Neutrophil (primary cell): ENCODE measurements around the gene TMEM50A.
"Not testable (repeated sequence)": the region's sequence is repeated elsewhere in the genome, so short reads cannot be mapped to it uniquely, and the experiment has no call there.

Experiments
- H3K27ac ChIP-seq: fragments of 200-600 bp; sonication (generic); 2 replicates; pipeline ENCODE4 v1.5.1; 2016; ENCODE audit warnings: mild to moderate bottlenecking, moderate library complexity
- H3K27me3 ChIP-seq: fragments of 200-600 bp; sonication (generic); 2 replicates; pipeline ENCODE4 v1.6.0; 2016; ENCODE audit warnings: mild to moderate bottlenecking
- H3K36me3 ChIP-seq: fragments of 200-600 bp; sonication (generic); 2 replicates; pipeline ENCODE4 v1.5.1; 2017
- H3K4me1 ChIP-seq, 2 experiments: fragments of 200-600 bp in 1 of 2; sonication (generic) in 1 of 2; 1 replicate in 1 of 2; 2 replicates in 1 of 2; pipeline versions ENCODE4 v1.5.1 to v1.6.1; 2013 to 2016; ENCODE audit warnings: low read depth in 1 of 2, low read length in 1 of 2, mild to moderate bottlenecking in 1 of 2, moderate library complexity in 1 of 2; ENCODE audit not compliant: control insufficient read depth in 1 of 2, insufficient read depth in 1 of 2
- H3K4me3 ChIP-seq, 2 experiments: fragments of 200-600 bp in 1 of 2; sonication (generic) in 1 of 2; 1 replicate in 1 of 2; 2 replicates in 1 of 2; pipeline ENCODE4 v1.5.1; 2013 to 2016; ENCODE audit warnings: low read depth in 1 of 2, low read length in 1 of 2, mild to moderate bottlenecking in 1 of 2, moderate library complexity in 1 of 2
- H3K9me3 ChIP-seq: fragments of 200-600 bp; sonication (generic); 2 replicates; pipeline ENCODE4 v1.5.1; 2016

TMEM50A gene

DNA sequence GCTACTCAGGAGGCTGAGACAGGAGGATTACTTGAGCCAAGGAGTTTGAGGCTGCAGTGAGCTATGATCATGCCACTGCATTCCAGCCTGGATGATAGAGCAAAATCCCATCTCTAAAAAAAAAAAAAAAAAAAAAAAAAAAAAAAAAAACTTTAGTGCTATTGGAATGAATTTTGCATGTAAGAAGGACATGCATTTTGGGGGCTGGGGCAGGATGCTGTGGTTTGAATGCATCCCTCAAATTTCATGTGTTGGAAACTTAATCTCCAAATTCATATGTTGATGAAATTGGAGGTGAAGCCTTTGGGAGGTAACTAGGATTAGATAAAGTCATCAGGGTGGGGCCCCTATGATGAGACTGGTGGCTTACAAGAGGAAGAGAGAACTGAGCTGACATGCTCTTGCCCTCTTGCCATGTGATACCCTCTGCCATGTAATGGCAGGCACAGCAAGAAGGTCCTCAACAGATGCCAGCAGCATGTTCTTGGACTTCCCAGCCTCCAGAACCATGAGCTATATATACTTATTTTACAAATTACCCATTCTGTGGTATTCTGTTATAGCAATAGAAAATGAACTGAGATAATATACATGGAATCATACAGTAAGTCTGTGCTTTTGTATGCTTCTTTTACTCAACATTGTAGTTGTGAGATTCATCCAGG is 25.2 kb upstream of the TMEM50A start:
- not testable (repeated sequence) for H3K4me3 ChIP-seq, H3K4me1 ChIP-seq, H3K36me3 ChIP-seq, H3K27me3 ChIP-seq, H3K9me3 ChIP-seq, H3K27ac ChIP-seq

DNA sequence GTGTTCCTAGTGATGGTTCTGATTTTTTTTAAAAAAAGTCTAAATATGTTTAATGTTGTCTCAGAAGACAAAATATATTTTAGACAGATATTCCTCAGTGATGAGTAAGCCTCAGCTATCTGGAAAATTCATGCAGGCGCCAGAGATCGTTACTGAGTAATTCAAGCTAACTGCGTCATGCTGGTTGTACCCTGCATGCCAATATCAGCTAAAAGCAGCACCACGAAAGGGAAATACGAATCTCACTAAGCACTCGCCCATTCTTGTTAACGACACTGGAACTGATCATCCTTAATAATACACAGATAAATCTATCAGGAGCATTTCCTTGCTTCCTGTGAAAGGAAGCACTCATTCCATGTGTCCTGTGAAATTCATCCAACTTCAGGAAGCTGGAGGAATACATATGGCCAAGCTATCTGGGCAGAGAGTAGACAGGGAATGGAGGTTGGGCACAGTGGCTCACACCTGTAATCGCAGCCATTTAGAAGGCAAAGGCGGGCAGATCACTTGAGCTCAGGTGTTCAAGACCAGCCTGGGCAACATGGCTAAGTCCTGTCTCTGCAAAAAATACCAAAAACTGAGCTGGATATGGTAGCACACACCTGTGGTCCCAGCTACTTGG is 17.7 kb upstream of the TMEM50A start:
- not testable (repeated sequence) for H3K27ac ChIP-seq, H3K4me1 ChIP-seq, H3K27me3 ChIP-seq, H3K36me3 ChIP-seq, H3K4me3 ChIP-seq, H3K9me3 ChIP-seq

DNA sequence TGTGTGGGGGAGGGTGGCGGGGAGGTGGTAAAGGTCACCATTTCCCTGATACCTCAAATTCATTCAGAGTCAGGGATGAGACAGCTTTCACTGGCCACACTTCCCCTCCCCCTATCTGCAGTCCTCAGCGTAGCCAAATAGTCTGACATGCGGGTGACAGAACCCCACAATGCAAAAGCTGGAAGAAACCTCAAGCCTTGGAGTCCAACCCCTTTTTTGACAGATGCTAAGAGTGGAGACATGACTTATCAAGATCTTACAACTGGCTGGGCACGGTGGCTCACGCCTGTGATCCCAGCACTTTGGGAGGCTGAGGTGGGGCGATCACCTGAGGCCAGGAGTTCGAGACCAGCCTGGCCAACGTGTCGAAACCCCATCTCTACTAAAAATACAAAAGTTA is 16.0 kb upstream of the TMEM50A start:
- not testable (repeated sequence) for H3K27ac ChIP-seq, H3K27me3 ChIP-seq, H3K4me3 ChIP-seq, H3K4me1 ChIP-seq, H3K36me3 ChIP-seq, H3K9me3 ChIP-seq

DNA sequence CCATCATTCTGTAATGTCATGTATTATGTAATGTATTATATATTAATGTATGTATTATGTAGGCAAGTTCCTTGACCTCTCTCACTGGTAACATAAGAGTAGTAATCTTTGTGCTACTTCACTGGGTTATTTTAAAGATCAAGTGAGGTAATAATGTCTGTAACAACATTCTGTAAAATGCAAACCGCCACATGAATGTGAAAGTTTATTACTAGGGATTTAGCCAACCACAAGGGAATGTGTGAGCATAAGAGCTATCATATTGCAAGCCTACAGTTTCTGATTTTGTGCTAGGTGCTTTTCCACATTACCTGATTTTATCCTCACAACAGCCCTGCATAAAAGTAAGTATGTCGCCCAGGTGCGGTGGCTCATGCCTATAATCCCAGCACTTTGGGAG is 13.7 kb upstream of the TMEM50A start:
- not testable (repeated sequence) for H3K4me3 ChIP-seq, H3K9me3 ChIP-seq, H3K27me3 ChIP-seq, H3K4me1 ChIP-seq, H3K36me3 ChIP-seq, H3K27ac ChIP-seq

DNA sequence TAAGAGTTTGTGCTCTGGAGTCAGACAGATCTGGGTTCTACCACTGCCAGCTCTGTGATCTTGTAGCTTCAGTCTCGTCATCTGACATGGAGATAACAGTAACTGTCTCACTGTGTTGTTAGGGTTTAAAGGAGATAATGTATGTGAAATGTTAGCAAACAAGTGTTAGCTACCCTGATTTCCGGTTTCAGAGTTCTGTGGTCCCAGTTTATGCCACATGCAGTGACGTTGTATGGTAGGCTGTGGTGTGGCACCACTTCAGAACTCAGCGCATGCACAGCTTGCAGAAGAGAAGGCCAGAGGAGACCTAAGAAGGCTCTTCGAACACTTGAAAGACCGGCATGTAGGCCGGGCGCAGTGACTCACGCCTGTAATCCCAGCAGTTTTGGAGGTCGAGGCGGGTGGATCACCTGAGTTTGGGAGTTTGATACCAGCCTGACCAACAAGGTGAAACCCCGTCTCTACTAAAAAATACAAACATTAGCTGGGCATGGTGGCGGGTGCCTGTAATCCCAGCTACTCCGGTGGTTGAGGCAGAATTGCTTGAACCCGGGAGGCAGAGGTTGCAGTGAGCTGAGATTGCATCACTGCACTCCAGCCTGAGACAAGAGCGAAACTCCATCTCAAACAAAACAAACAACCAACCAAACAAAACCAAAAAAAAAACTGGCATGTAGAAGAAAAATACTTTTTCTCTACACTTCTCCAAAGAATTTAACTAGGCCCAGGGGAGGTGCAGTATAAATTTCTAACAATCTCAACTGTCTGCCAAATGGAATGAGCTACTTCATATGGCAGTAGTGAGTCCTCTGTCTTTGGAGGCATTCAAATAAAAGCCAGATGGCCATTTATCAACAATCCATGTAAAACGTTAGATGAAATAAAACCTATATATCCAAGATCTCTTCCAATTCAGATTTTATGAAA is 10.0 kb upstream of the TMEM50A start:
- H3K9me3 ChIP-seq, H3K36me3 ChIP-seq, H3K4me3 ChIP-seq, H3K27ac ChIP-seq, H3K27me3 ChIP-seq: not testable (repeated sequence)
- peaks cover 4 to 26% of the 10 kb centered on the region in 2 experiments for H3K4me1 ChIP-seq

DNA sequence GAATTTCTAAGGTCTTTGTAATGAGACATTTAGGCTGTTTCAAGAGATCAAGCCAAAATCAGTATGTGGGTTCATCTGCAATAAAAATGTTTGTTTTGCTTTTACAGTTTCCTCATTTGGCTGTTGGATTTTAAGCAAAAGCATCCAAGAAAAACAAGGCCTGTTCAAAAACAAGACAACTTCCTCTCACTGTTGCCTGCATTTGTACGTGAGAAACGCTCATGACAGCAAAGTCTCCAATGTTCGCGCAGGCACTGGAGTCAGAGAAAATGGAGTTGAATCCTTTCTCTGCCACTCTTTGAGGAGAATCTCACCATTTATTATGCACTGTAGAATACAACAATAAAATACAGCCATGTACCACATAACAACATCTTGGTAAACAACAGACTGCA is 9.3 kb upstream of the TMEM50A start:
- H3K9me3 ChIP-seq, H3K36me3 ChIP-seq, H3K4me3 ChIP-seq, H3K27me3 ChIP-seq: not testable (repeated sequence)
- Histone ChIP-seq H3K4me1 (peaks cover 4 to 26% of the 10 kb centered on the region in 2 experiments), H3K27ac (peak overlapping the region; percentile 85)

DNA sequence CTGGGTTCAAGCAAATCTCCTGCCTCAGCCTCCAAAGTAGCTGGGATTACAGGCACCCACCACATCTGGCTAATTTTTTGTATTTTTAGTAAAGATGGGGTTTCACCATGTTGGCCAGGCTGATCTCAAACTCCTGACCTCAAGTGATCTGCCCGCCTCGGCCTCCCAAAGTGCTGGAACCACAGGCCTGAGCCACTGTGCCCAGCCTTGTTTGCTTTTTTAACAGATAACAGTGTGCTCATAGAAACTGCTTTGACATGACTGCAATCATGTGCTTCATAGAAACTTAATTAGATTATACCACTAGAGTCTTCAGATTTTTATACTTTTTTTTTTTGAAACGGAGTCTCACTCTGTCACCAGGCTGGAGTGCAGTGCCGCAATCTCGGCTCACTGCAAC is 8.8 kb upstream of the TMEM50A start:
- not testable (repeated sequence) for H3K9me3 ChIP-seq, H3K36me3 ChIP-seq, H3K27me3 ChIP-seq, H3K4me3 ChIP-seq
- Histone ChIP-seq H3K4me1 (peaks cover 4 to 26% of the 10 kb centered on the region in 2 experiments), H3K27ac (peak overlapping the region; percentile 85)

DNA sequence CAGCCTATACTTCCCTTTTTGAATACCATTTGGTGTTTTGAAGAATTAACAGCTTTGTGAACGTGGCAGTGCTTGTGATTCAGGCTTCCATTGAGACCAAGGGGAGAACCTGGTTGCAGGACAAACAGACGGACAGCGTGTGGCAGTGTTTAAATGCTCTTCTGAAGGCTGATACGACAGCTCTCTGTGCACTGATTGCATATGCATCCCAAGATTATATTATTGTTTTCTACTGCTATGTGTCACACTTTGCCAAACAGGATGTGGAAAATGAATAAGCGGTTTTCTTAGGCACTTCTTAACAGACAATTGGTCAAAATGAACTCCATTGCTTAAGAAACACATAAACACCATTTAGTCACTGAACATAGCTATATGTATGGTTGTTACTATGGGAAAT is 8.2 kb upstream of the TMEM50A start:
- peak overlapping the region; percentile 22 to 28 for H3K4me3 ChIP-seq
- peak overlapping the region; percentile 85 for H3K27ac ChIP-seq

DNA sequence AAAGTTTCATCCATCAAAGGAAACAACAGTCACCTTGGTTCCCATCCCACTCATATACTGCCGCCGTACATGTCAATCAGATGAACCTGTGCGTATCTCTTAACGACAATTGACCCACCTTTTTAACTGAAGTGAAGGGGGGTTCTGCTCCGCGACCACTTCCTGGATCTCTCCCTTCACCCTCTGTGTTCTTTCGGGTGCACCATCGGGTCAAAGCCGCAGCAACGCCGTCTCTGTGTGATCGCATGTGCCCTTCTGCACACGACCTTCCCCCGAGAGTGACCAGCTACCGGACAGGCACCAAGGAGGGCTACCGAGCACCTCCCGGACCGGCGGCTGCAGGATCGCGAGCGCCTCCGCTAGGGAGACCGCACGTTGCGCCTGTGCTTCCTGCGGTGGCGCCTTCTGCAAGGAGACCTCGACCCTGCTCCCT is 1.2 kb upstream of the TMEM50A start:
- Histone ChIP-seq H3K27ac (peak overlapping the region; percentile 77), H3K4me3 (peak overlapping the region; percentile 75 to 80), H3K4me1 (peaks cover 19 to 29% of the 10 kb centered on the region in 2 experiments)
- not testable (repeated sequence) for H3K27me3 ChIP-seq, H3K36me3 ChIP-seq, H3K9me3 ChIP-seq

More for the DNA sequence above, 8.2 kb upstream of the TMEM50A start:
- peaks cover 4 to 28% of the 10 kb centered on the region in 2 experiments for H3K4me1 ChIP-seq
- not testable (repeated sequence) for H3K9me3 ChIP-seq, H3K36me3 ChIP-seq, H3K27me3 ChIP-seq

DNA sequence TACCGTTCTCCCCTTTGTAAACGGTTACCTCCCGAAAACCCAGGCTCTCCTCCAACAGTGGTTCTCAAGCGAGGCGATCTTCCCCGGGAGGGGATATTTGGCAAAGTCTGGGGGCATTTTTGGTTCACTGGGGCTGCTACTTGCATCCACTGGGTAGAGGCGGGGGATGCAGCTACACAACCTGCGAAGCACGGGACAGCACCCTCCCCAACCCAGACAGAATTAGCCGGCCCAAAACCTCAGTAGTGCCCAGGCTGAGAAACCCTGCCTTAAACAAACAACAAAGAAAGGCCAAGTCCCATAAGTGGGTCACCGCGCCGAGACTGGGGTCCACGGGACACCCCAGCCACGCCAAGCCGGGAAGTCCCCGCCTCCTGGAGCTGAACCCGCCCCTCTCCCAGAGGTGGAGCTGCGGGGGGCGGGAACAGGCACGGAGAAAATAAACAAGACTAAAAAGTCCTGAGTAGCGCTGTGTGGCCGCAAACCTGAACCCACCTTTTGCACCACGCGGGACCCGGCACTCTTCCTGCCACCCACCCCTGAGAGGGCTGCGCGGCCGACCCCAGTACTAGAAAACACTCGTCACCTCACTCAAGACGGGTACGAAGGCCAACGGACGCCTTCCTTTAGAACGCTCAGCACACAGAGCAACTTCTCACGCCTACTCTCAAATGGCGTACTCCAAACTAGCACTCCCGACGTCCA is 499 bp upstream of the TMEM50A start:
- Histone ChIP-seq H3K27ac (peak overlapping the region; percentile 99), H3K4me1 (peaks cover 19 to 29% of the 10 kb centered on the region in 2 experiments), H3K4me3 (peak overlapping the region; percentile 85 to 96)
- not testable (repeated sequence) for H3K27me3 ChIP-seq, H3K9me3 ChIP-seq, H3K36me3 ChIP-seq
